H9 (cell line): ENCODE measurements around the gene UBE2E3. TPM values are rescaled to one million over a fixed set of nuclear protein-coding genes. Genes with fewer than 3 reads are reported as not detected.

Experiments used
- DNase-seq: peaks from one replicate; pipeline ENCODE4 v3.0.0-alpha.2; 2017
- H2AFZ ChIP-seq: one replicate; pipeline ENCODE4 v1.6.1; 2013; ENCODE audit warnings: mild to moderate bottlenecking, low read length, control low read depth, moderate library complexity
- H2AK5ac ChIP-seq: 2 replicates; pipeline ENCODE4 v1.6.1; 2013; ENCODE audit warnings: low read length, control low read depth, mixed read lengths; ENCODE audit not compliant: insufficient read length
- H2BK120ac ChIP-seq: one replicate; pipeline ENCODE4 v1.6.1; 2013; ENCODE audit warnings: low read depth, mild to moderate bottlenecking, low read length, control low read depth, inconsistent platforms; ENCODE audit not compliant: poor library complexity, severe bottlenecking
- H2BK12ac ChIP-seq: 2 replicates; pipeline ENCODE4 v1.6.1; 2013; ENCODE audit warnings: low read length, control low read depth, mixed read lengths, low read depth; ENCODE audit not compliant: insufficient read length
- H2BK15ac ChIP-seq: 2 replicates; pipeline ENCODE4 v1.6.1; 2013; ENCODE audit warnings: low read depth, low read length, control low read depth
- H2BK20ac ChIP-seq: one replicate; pipeline ENCODE4 v1.6.1; 2013; ENCODE audit warnings: low read depth, mild to moderate bottlenecking, low read length, control low read depth, inconsistent platforms; ENCODE audit not compliant: poor library complexity, severe bottlenecking
- H2BK5ac ChIP-seq: 2 replicates; pipeline ENCODE4 v1.6.1; 2013; ENCODE audit warnings: low read length, control low read depth, mixed read lengths; ENCODE audit not compliant: insufficient read length
- H3K14ac ChIP-seq: 2 replicates; pipeline ENCODE4 v1.6.1; 2013; ENCODE audit warnings: low read length, control low read depth; ENCODE audit not compliant: insufficient read depth
- H3K18ac ChIP-seq: 2 replicates; pipeline ENCODE4 v1.6.1; 2013; ENCODE audit warnings: low read depth, mild to moderate bottlenecking, mixed read lengths, low read length, control low read depth; ENCODE audit not compliant: insufficient read length
- H3K23ac ChIP-seq: 2 replicates; pipeline ENCODE4 v1.6.1; 2013; ENCODE audit warnings: low read length, control low read depth, mixed read lengths, low read depth; ENCODE audit not compliant: insufficient read length
- H3K23me2 ChIP-seq: 2 replicates; pipeline ENCODE4 v1.6.1; 2013; ENCODE audit warnings: low read depth, mild to moderate bottlenecking, mixed read lengths, low read length, control low read depth; ENCODE audit not compliant: insufficient read length, poor library complexity, severe bottlenecking
- H3K27ac ChIP-seq: 2 replicates; pipeline ENCODE4 v1.5.1; 2013; ENCODE audit warnings: low read length, control low read depth, mixed read lengths, low read depth; ENCODE audit not compliant: insufficient read length
- H3K27me3 ChIP-seq: 2 replicates; pipeline ENCODE4 v1.6.1; 2013; ENCODE audit warnings: low read length, control low read depth, inconsistent platforms; ENCODE audit not compliant: insufficient read depth
- H3K4ac ChIP-seq: 2 replicates; pipeline ENCODE4 v1.6.1; 2013; ENCODE audit warnings: low read depth, mild to moderate bottlenecking, control low read depth, inconsistent platforms, low read length, moderate library complexity
- H3K4me1 ChIP-seq: 2 replicates; pipeline ENCODE4 v1.6.1; 2013; ENCODE audit warnings: low read length, control low read depth, inconsistent platforms; ENCODE audit not compliant: insufficient read depth
- H3K4me2 ChIP-seq: 2 replicates; pipeline ENCODE4 v1.6.1; 2013; ENCODE audit warnings: low read length, control low read depth, mixed read lengths; ENCODE audit not compliant: insufficient read length, insufficient read depth
- H3K56ac ChIP-seq: 2 replicates; pipeline ENCODE4 v1.6.1; 2013; ENCODE audit warnings: low read depth, mild to moderate bottlenecking, mixed read lengths, low read length, control low read depth; ENCODE audit not compliant: insufficient read length
- H3K79me1 ChIP-seq: 2 replicates; pipeline ENCODE4 v1.6.1; 2013; ENCODE audit warnings: low read depth, mild to moderate bottlenecking, moderate library complexity, low read length, control low read depth, inconsistent platforms; ENCODE audit not compliant: insufficient read depth, poor library complexity, severe bottlenecking
- H3K79me2 ChIP-seq: 2 replicates; pipeline ENCODE4 v1.6.1; 2013; ENCODE audit warnings: low read length, control low read depth, inconsistent platforms; ENCODE audit not compliant: insufficient read depth
- H3K9ac ChIP-seq: 2 replicates; pipeline ENCODE4 v1.6.1; 2013; ENCODE audit warnings: low read length, control low read depth, mixed read lengths; ENCODE audit not compliant: insufficient read length; ENCODE audit errors: extremely low read depth
- H3K9me3 ChIP-seq: one replicate; pipeline ENCODE4 v1.6.1; 2013; ENCODE audit warnings: low read depth, low read length, inconsistent platforms; ENCODE audit not compliant: control insufficient read depth
- H3T11ph ChIP-seq: one replicate; pipeline ENCODE4 v1.6.1; 2013; ENCODE audit warnings: mild to moderate bottlenecking, low read length, control low read depth, inconsistent platforms
- H4K20me1 ChIP-seq: one replicate; pipeline ENCODE4 v1.6.1; 2013; ENCODE audit not compliant: control insufficient read depth, insufficient read length, insufficient read depth
- H4K5ac ChIP-seq: 2 replicates; pipeline ENCODE4 v1.6.1; 2013; ENCODE audit warnings: low read depth, mild to moderate bottlenecking, mixed read lengths, low read length, control low read depth; ENCODE audit not compliant: insufficient read length
- H4K8ac ChIP-seq: replicated peaks from 2 replicates; pipeline ENCODE4 v1.6.1; 2013; ENCODE audit warnings: low read length, control low read depth, mixed read lengths, low read depth; ENCODE audit not compliant: insufficient read length
- H4K91ac ChIP-seq: 2 replicates; pipeline ENCODE4 v1.6.1; 2013; ENCODE audit warnings: low read depth, mild to moderate bottlenecking, moderate library complexity, mixed read lengths, low read length, control low read depth; ENCODE audit not compliant: insufficient read length
- H3K27ac Mint-ChIP-seq, 3 experiments: 2 replicates in 2 of 3; 3 replicates in 1 of 3; pipeline ENCODE4 v1.8.0; 2020 to 2021; ENCODE audit warnings: mixed read lengths in 3 of 3, mild to moderate bottlenecking in 1 of 3, moderate library complexity in 1 of 3
- H3K27me3 Mint-ChIP-seq: 2 replicates; pipeline ENCODE4 v1.8.0; 2021; ENCODE audit warnings: low read depth, mild to moderate bottlenecking, moderate library complexity, mixed read lengths
- H3K36me3 Mint-ChIP-seq, 3 experiments: 2 replicates in 2 of 3; 3 replicates in 1 of 3; pipeline ENCODE4 v1.8.0; 2020 to 2021; ENCODE audit warnings: low read depth in 3 of 3, mixed read lengths in 3 of 3; ENCODE audit not compliant: insufficient read depth in 1 of 3
- H3K4me1 Mint-ChIP-seq, 2 experiments: 2 replicates each; pipeline ENCODE4 v1.8.0; 2020; ENCODE audit warnings: mixed read lengths in 2 of 2
- H3K4me3 Mint-ChIP-seq, 2 experiments: 2 replicates in 1 of 2; 3 replicates in 1 of 2; pipeline ENCODE4 v1.8.0; 2020 to 2021; ENCODE audit warnings: mild to moderate bottlenecking in 2 of 2, mixed read lengths in 2 of 2, moderate library complexity in 1 of 2
- H3K9me3 Mint-ChIP-seq, 2 experiments: 2 replicates in 1 of 2; 3 replicates in 1 of 2; pipeline ENCODE4 v1.8.0; 2020; ENCODE audit warnings: mild to moderate bottlenecking in 2 of 2, mixed read lengths in 2 of 2, moderate library complexity in 1 of 2
- CTCF ChIP-seq: fragments of 200-600 bp; sonication (generic); conservative IDR thresholded peaks from 3 replicates; pipeline ENCODE4 v1.8.0; 2021; ENCODE audit warnings: antibody characterized with exemption, mild to moderate bottlenecking
- WGBS: extraction: QIAGEN DNeasy Blood & Tissue Kit; methylation state at CpG from one replicate; pipeline ENCODE4 v1.1.7; 2013; ENCODE audit warnings: missing lambda C conversion rate, low lambda C conversion rate, mixed read lengths; ENCODE audit not compliant: insufficient read length; ENCODE audit errors: extremely low coverage; 5-methylcytosine and 5-hydroxymethylcytosine counted together
- total RNA-seq: library from RNA; stranded (reverse); gene quantifications from 2 replicates; pipeline ENCODE4 v1.2.1, GENCODE V29; 2021

UBE2E3 gene
- total RNA-seq, 1 experiment from 2014 or later = 89.1 TPM

- Histone ChIP-seq H3K4ac (no peak overlapping the region), H4K5ac (no peak overlapping the region), H2BK120ac (no peak overlapping the region), H3K18ac (no peak overlapping the region), H2BK20ac (no peak overlapping the region), H2AK5ac (no peak overlapping the region), H3K23ac (no peak overlapping the region), H3K23me2 (no peaks in the 10 kb centered on the region), H3K79me2 (no peaks in the 10 kb centered on the region), H2BK12ac (no peak overlapping the region), H3K4me2 (no peak overlapping the region), H3K79me1 (no peaks in the 10 kb centered on the region), H2AFZ (no peak overlapping the region), H3K27me3 (no peaks in the 10 kb centered on the region), H2BK5ac (no peak overlapping the region), H3K14ac (no peak overlapping the region), H4K91ac (no peak overlapping the region), H2BK15ac (no peak overlapping the region), H4K20me1 (no peaks in the 10 kb centered on the region), H3K56ac (no peak overlapping the region), H3T11ph (no peak overlapping the region), H3K4me1 (no peaks in the 10 kb centered on the region; the same call in 1 of the 2 replicates), H4K8ac (no peak overlapping the region), H3K9me3 (no peaks in the 10 kb centered on the region), H3K9ac (no peak overlapping the region), H3K27ac (no peak overlapping the region)
- Mint-ChIP-seq H3K4me3 (no peak overlapping the region), H3K9me3 (no peaks in the 10 kb centered on the region), H3K36me3 (no peaks in the 10 kb centered on the region), H3K4me1 (peaks cover 11 to 15% of the 10 kb centered on the region in 2 experiments), H3K27ac (no peak overlapping the region; a peak in 1 of 7 replicates), H3K27me3 (peaks cover 7% of the 10 kb centered on the region)
- no peak for DNase-seq
- WGBS = no CpG with 5 or more reads among the region's 2 CpGs
- no peak for TF ChIP-seq CTCF
Measured at GRCh38 chr2:180975585-180975984, 4.8 kb upstream of the UBE2E3 start.
